ENCODE data around the gene TTLL1. TPM values are rescaled to one million over a fixed set of nuclear protein-coding genes. Genes with fewer than 3 reads are reported as not detected.
"Not testable (repeated sequence)": the region's sequence is repeated elsewhere in the genome, so short reads cannot be mapped to it uniquely, and the experiment has no call there.

TTLL1 gene
- total RNA-seq, 1 experiment from 2014 or later, result 10.3 TPM

- in situ Hi-C loops (cut with HindIII; ENCODE audit: low sequenced_read_pairs), result no loop called here
Observed at GRCh38 chr22:43113526-43114251, 24.5 kb upstream of the TTLL1 start.

GRCh38 chr22:43110927-43111623, 21.9 kb upstream of the TTLL1 start:
- DNase-seq (ENCODE audit: low spot score), result no peak
- in situ Hi-C loops (cut with HindIII; ENCODE audit: low sequenced_read_pairs), result no loop called here

More at GRCh38 chr22:43113526-43114251, 24.5 kb upstream of the TTLL1 start:
- no peak for DNase-seq (ENCODE audit: low spot score)

DNA sequence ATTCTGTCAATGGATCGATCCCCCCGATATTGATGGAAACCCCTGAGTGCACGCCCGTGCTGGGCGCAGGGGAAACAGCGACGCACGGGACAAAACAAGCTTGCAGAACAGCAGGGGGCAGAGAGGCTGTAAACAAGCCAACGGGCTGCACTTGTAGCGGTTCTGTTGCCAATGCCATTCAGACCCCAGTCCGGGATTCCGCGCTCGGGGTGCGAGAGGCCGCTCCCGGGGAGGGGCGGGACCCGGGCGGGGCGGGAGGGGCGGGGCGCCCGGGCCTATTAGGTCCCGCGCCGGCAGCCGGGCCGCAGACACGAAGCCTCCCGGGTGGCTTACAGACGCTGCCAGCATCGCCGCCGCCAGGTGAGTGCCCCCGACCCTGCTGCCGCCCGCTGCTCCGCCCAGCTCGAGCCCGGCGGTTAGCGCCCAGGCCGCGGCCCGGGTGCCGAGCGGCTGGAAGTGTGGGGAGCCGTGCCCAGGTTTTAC, 21.3 kb upstream of the TTLL1 start, which contains the start of gene BIK:
TSS of gene BIK (plus strand) at position 307 of the 483 bp plus-strand sequence. CDS start 13,273 bp downstream, outside the sequence.
- in situ Hi-C loops (cut with HindIII; ENCODE audit: low sequenced_read_pairs), result no loop called here
- DNase-seq (ENCODE audit: low spot score), result no peak

DNA sequence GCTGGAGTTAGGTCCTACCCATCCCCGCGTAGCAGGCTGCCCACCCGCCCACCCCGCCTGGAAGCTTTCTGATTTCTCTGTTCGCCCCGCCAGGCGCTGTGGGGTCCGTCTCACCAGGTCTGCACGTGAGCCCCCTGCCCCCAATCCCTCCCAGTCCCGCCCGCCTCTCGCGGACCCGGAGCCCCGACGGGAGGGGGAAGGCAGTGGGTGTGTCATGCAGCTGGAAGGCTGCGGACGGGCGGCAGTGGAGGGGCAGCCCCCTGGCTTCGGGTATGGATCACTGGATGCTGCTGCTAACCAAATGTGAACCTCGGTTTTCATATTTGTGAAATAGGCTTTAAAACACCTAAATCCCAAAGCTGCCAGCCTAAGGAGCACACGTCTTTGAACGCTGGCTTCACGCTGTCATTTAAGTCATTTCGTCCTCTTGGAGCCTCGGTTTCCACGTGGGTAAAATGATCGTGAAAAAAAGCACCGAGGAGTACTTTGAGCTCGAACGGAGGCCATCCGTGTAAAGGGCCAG, 20.8 kb upstream of the TTLL1 start:
- in situ Hi-C loops (cut with HindIII; ENCODE audit: low sequenced_read_pairs), result loop anchor here (10.0 kb wide), 1 partner anchor 445 kb away; no protein-coding TSS in a partner anchor
- DNase-seq (ENCODE audit: low spot score), result no peak

GRCh38 chr22:43109511-43109910, 20.3 kb upstream of the TTLL1 start:
- DNase-seq (ENCODE audit: low spot score), result no peak
- in situ Hi-C loops (cut with HindIII; ENCODE audit: low sequenced_read_pairs), result loop anchor here (10.0 kb wide), 1 partner anchor 445 kb away; no protein-coding TSS in a partner anchor

- DNase-seq (ENCODE audit: low spot score), result no peak
- in situ Hi-C loops (cut with HindIII; ENCODE audit: low sequenced_read_pairs), result loop anchor here (10.0 kb wide), 1 partner anchor 442 kb away; no protein-coding TSS in a partner anchor
Observed at GRCh38 chr22:43106302-43106701, 17.1 kb upstream of the TTLL1 start.

GRCh38 chr22:43104950-43105349, 15.8 kb upstream of the TTLL1 start:
- not testable (repeated sequence) for DNase-seq (ENCODE audit: low spot score)
- in situ Hi-C loops (cut with HindIII; ENCODE audit: low sequenced_read_pairs), result loop anchor here (10.0 kb wide), 1 partner anchor 440 kb away; no protein-coding TSS in a partner anchor

DNA sequence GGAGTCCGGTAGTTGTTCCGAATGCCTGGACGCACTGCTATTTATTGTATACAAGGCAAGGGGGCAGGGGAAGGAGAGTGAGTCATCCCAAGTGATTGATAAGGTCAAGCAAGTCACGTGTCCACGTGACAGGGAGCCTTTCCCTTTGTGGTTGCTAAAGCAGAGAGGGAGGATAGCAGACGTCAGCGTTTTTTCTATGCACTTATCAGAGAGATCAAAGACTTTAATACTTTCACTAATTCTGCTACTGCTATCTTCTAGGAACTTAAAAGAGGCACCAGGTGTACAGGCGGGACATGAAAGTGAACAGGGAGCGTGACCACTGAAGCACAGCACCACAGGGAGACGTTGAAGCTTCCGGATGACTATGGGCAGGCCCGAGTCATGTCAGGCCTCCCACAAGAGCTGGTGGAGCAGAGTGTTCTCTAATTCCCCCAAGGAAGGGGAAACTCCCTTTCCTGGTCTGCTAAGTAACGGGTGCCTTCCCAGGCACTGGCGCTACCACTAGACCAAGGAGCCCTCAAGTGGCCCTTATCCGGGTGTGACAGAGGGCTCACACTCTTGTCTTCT, 14.9 kb upstream of the TTLL1 start:
- not testable (repeated sequence) for DNase-seq (ENCODE audit: low spot score)
- in situ Hi-C loops (cut with HindIII; ENCODE audit: low sequenced_read_pairs), result loop anchor here (10.0 kb wide), 1 partner anchor 439 kb away; no protein-coding TSS in a partner anchor

- DNase-seq (ENCODE audit: low spot score), result no peak
- in situ Hi-C loops (cut with HindIII; ENCODE audit: low sequenced_read_pairs), result loop anchor here (10.0 kb wide), 1 partner anchor 437 kb away; no protein-coding TSS in a partner anchor
Observed at GRCh38 chr22:43101306-43101705, 12.1 kb upstream of the TTLL1 start.

DNA sequence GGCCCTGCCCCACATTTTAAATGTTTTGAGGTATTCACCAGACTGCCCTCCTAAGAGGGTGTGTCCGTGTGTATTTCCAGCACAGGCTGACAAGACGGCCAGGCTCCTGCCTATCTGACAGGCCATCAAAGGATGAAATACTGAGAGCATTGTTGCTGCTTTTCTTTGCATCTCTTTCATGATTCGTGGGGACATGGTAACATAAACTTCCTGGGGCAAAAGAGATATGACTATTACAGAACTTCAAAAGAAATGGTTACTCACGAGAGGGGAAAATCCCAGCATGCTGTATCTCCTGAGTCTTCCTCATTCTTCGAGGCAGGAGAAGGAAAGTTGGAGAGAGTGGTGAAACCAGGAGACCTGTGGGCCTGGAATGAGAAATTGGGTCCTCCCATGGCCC, 11.0 kb upstream of the TTLL1 start:
- in situ Hi-C loops (cut with HindIII; ENCODE audit: low sequenced_read_pairs), result loop anchor here (10.0 kb wide), 1 partner anchor 435 kb away; no protein-coding TSS in a partner anchor
- no peak for DNase-seq (ENCODE audit: low spot score)

GRCh38 chr22:43099095-43099494, 9.9 kb upstream of the TTLL1 start:
- in situ Hi-C loops (cut with HindIII; ENCODE audit: low sequenced_read_pairs), result no loop called here
- no peak for DNase-seq (ENCODE audit: low spot score)

DNA sequence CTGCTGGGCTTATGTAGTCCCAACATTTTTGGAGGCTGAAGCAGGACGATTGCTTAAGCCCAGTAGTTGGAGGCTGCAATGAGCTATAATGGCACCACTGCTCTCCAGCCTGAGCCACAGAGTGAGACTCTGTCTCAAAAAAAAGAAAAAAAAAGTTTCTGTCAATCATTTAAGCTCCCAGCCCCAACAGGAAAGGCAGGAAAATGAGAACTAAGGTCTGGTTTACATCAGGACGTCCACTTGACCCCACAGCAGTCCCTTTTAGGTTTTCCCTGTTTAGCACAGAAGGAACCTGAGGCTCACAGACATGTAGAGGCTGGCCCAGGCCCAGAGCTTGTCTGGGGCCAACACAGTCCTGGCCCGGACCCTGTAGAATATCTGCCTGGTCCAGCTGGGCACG, 9.2 kb upstream of the TTLL1 start:
- DNase-seq (ENCODE audit: low spot score), result no peak
- in situ Hi-C loops (cut with HindIII; ENCODE audit: low sequenced_read_pairs), result no loop called here

GRCh38 chr22:43096420-43096819, 7.2 kb upstream of the TTLL1 start:
- in situ Hi-C loops (cut with HindIII; ENCODE audit: low sequenced_read_pairs), result no loop called here

GRCh38 chr22:43094551-43094950, 5.4 kb upstream of the TTLL1 start:
- DNase-seq (ENCODE audit: low spot score), result no peak
- in situ Hi-C loops (cut with HindIII; ENCODE audit: low sequenced_read_pairs), result no loop called here

More at GRCh38 chr22:43096420-43096819, 7.2 kb upstream of the TTLL1 start:
- DNase-seq (ENCODE audit: low spot score), result no peak

DNA sequence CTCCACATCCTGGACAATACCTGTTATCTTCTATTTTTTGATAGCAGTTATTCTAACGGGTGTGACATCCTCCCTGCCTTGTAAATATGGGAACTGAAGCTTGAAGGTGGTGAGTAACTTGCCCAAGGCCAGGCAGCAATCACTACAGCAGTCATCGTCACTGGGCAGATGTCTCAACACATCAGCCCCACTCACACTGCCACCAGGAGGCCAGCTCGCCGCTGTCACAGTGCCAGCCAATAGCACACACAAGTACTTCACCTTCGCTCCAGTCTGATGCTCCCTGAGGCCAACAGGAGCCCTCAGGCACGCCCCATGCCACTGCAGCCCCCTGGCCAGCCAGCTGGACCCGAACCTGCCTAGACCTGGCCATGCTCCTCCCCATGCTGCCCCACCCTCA, 4.9 kb upstream of the TTLL1 start:
- in situ Hi-C loops (cut with HindIII; ENCODE audit: low sequenced_read_pairs), result no loop called here

GRCh38 chr22:43092085-43092484, 2.9 kb upstream of the TTLL1 start:
- DNase-seq (ENCODE audit: low spot score), result no peak
- in situ Hi-C loops (cut with HindIII; ENCODE audit: low sequenced_read_pairs), result no loop called here

More for the DNA sequence above, 4.9 kb upstream of the TTLL1 start:
- no peak for DNase-seq (ENCODE audit: low spot score)

GRCh38 chr22:43090130-43090789, 1.1 kb upstream of the TTLL1 start:
- in situ Hi-C loops (cut with HindIII; ENCODE audit: low sequenced_read_pairs), result no loop called here
- DNase-seq (ENCODE audit: low spot score), result peak; percentile 93

GRCh38 chr22:43088627-43088983, 586 bp downstream of the TTLL1 start:
- no peak for DNase-seq (ENCODE audit: low spot score)
- in situ Hi-C loops (cut with HindIII; ENCODE audit: low sequenced_read_pairs), result no loop called here
